IMR-90 (cell line): ENCODE measurements around the gene LDLRAD3. TPM values are rescaled to one million over a fixed set of nuclear protein-coding genes. Genes with fewer than 3 reads are reported as not detected.
A peak's percentile ranks its signal among the peaks of the same experiment; 100 is the strongest.

Source experiments
- ATAC-seq: fragments of 200-7000 bp; cut with Tn5 transposase; 2 replicates; pipeline ENCODE4 v1.9.1; 2020; ENCODE audit warnings: low read depth, mild to moderate bottlenecking, moderate library complexity
- BruUV-seq: library from RNA; stranded (reverse); fragments of 400-500 nt; replicated peaks from 2 replicates; lab custom pipeline; 2021; lab: Mats Ljungman, UMichigan
- CTCF ChIA-PET: fragments of 300-600 bp; formaldehyde crosslinking; extraction: SDS; loops from one replicate; lab custom pipeline; 2021; ENCODE audit warnings: antibody characterized with exemption; lab: Yijun Ruan, JAX
- POLR2A ChIA-PET: fragments of 300-600 bp; sonication (Branson Sonifier 250); formaldehyde crosslinking; loops from one replicate; lab custom pipeline; 2022; ENCODE audit warnings: antibody characterized with exemption; ENCODE audit not compliant: unreplicated experiment; lab: Charles Lee
- DNase-seq: peaks from one replicate; pipeline ENCODE4 v3.0.0; 2013
- H2AFZ ChIP-seq: replicated peaks from 2 replicates; pipeline ENCODE3; 2013; ENCODE audit warnings: low read length, mild to moderate bottlenecking; ENCODE audit not compliant: poor library complexity
- H2AK5ac ChIP-seq: 2 replicates; pipeline ENCODE4 v1.6.1; 2013; ENCODE audit warnings: low read depth, low read length, inconsistent platforms
- H2AK9ac ChIP-seq: replicated peaks from 2 replicates; pipeline ENCODE3; 2013; ENCODE audit warnings: mild to moderate bottlenecking, low read depth, low read length, moderate library complexity; ENCODE audit not compliant: poor library complexity
- H2BK120ac ChIP-seq: 2 replicates; pipeline ENCODE4 v1.6.1; 2013; ENCODE audit warnings: low read depth, low read length, inconsistent platforms
- H2BK15ac ChIP-seq: 3 replicates; pipeline ENCODE4 v1.6.1; 2013; ENCODE audit warnings: low read depth, low read length, inconsistent platforms
- H2BK20ac ChIP-seq: 2 replicates; pipeline ENCODE4 v1.6.1; 2013; ENCODE audit warnings: low read depth, mild to moderate bottlenecking, inconsistent platforms, low read length, moderate library complexity
- H2BK5ac ChIP-seq: 2 replicates; pipeline ENCODE4 v1.6.1; 2013; ENCODE audit warnings: mild to moderate bottlenecking, low read depth, low read length, inconsistent platforms; ENCODE audit not compliant: poor library complexity, severe bottlenecking
- H3K14ac ChIP-seq: replicated peaks from 2 replicates; pipeline ENCODE4 v1.6.1; 2013; ENCODE audit warnings: low read depth, low read length, inconsistent platforms
- H3K18ac ChIP-seq: 2 replicates; pipeline ENCODE4 v1.6.1; 2013; ENCODE audit warnings: low read depth, low read length, control low read depth
- H3K23ac ChIP-seq: 2 replicates; pipeline ENCODE4 v1.6.1; 2013; ENCODE audit warnings: low read depth, low read length, inconsistent platforms
- H3K27ac ChIP-seq: 2 replicates; pipeline ENCODE4 v1.5.1; 2013; ENCODE audit warnings: mild to moderate bottlenecking, control low read depth, low read length; ENCODE audit not compliant: insufficient read depth
- H3K27me3 ChIP-seq: 2 replicates; pipeline ENCODE4 v1.6.1; 2013; ENCODE audit warnings: low read length; ENCODE audit not compliant: control insufficient read depth, insufficient read depth
- H3K36me3 ChIP-seq: 2 replicates; pipeline ENCODE4 v1.6.1; 2013; ENCODE audit warnings: low read length, mixed read lengths; ENCODE audit not compliant: control insufficient read depth, insufficient read depth
- H3K4ac ChIP-seq: 2 replicates; pipeline ENCODE4 v1.6.1; 2013; ENCODE audit warnings: low read depth, low read length, inconsistent platforms
- H3K4me1 ChIP-seq: 2 replicates; pipeline ENCODE4 v1.6.1; 2013; ENCODE audit warnings: low read length, mixed read lengths; ENCODE audit not compliant: control insufficient read depth, insufficient read depth
- H3K4me2 ChIP-seq: 2 replicates; pipeline ENCODE4 v1.6.1; 2013; ENCODE audit warnings: low read depth, mild to moderate bottlenecking, control low read depth, low read length, moderate library complexity
- H3K4me3 ChIP-seq: 2 replicates; pipeline ENCODE4 v1.5.1; 2013; ENCODE audit warnings: low read depth, mild to moderate bottlenecking, control low read depth, low read length, moderate library complexity; ENCODE audit not compliant: insufficient read depth
- H3K56ac ChIP-seq: 2 replicates; pipeline ENCODE4 v1.6.1; 2013; ENCODE audit warnings: low read length, inconsistent platforms; ENCODE audit not compliant: insufficient read depth; ENCODE audit errors: extremely low read depth
- H3K79me1 ChIP-seq, 2 experiments: 2 replicates each; pipeline ENCODE4 v1.6.1; 2013; ENCODE audit warnings: low read length in 2 of 2, inconsistent platforms in 1 of 2, low read depth in 1 of 2
- H3K9ac ChIP-seq: 2 replicates; pipeline ENCODE4 v1.6.1; 2013; ENCODE audit warnings: low read depth, low read length, control low read depth
- H3K9me1 ChIP-seq: 2 replicates; pipeline ENCODE4 v1.6.1; 2013; ENCODE audit warnings: low read length, inconsistent platforms; ENCODE audit not compliant: insufficient read depth
- H3K9me3 ChIP-seq: 2 replicates; pipeline ENCODE4 v1.6.1; 2013; ENCODE audit warnings: low read length; ENCODE audit not compliant: control insufficient read depth, insufficient read depth
- H4K20me1 ChIP-seq: 2 replicates; pipeline ENCODE4 v1.6.1; 2013; ENCODE audit warnings: low read length, inconsistent platforms; ENCODE audit not compliant: insufficient read depth
- H4K5ac ChIP-seq: 2 replicates; pipeline ENCODE4 v1.6.1; 2013; ENCODE audit warnings: mild to moderate bottlenecking, low read depth, low read length, control low read depth
- H4K8ac ChIP-seq, 2 experiments: 2 replicates each; pipeline ENCODE4 v1.6.1; 2013; ENCODE audit warnings: low read depth in 2 of 2, low read length in 2 of 2, control low read depth in 1 of 2, inconsistent platforms in 1 of 2
- H4K91ac ChIP-seq: 2 replicates; pipeline ENCODE4 v1.6.1; 2013; ENCODE audit warnings: low read depth, low read length, inconsistent platforms; ENCODE audit not compliant: insufficient read depth
- BHLHE40 ChIP-seq: fragments of 150-350 bp; IDR thresholded peaks from 2 replicates; pipeline ENCODE4 v1.6.1; 2016; ENCODE audit warnings: mild to moderate bottlenecking, low read depth, low read length
- MAFK ChIP-seq: IDR thresholded peaks from 2 replicates; pipeline ENCODE4 v1.6.1; 2012; ENCODE audit warnings: low read depth, low read length, improper control_type of control experiment
- MAZ ChIP-seq: IDR thresholded peaks from 2 replicates; pipeline ENCODE4 v1.6.1; 2012; ENCODE audit warnings: low read depth, mild to moderate bottlenecking, low read length, improper control_type of control experiment, moderate library complexity, borderline replicate concordance
- MXI1 ChIP-seq: IDR thresholded peaks from 2 replicates; pipeline ENCODE4 v1.6.1; 2012; ENCODE audit warnings: low read depth, mild to moderate bottlenecking, low read length, moderate library complexity, borderline replicate concordance
- POLR2A ChIP-seq: IDR thresholded peaks from 2 replicates; pipeline ENCODE4 v1.6.1; 2012; ENCODE audit warnings: mild to moderate bottlenecking, low read depth, low read length
- RFX5 ChIP-seq: IDR thresholded peaks from 2 replicates; pipeline ENCODE4 v1.8.0; 2012; ENCODE audit warnings: low read depth, mild to moderate bottlenecking, low read length, moderate library complexity
- WGBS, 2 experiments: methylation state at CpG; one replicate each; pipeline versions ENCODE4 v1.1.5 to v1.1.7; 2013; ENCODE audit warnings: missing lambda C conversion rate in 2 of 2; ENCODE audit not compliant: insufficient read length in 1 of 2; ENCODE audit errors: extremely low coverage in 2 of 2; 5-methylcytosine and 5-hydroxymethylcytosine counted together
- dilution Hi-C: fragments of 300-500 bp; cut with HindIII; formaldehyde crosslinking; loops from one replicate; pipeline ENCODE4 v1.14.3; 2018; ENCODE audit warnings: low sequenced_read_pairs; ENCODE audit not compliant: unreplicated experiment
- in situ Hi-C: fragments of 300-500 bp; cut with MboI; formaldehyde crosslinking; loops from 3 replicates; pipeline ENCODE4 v1.14.3; 2019; ENCODE audit warnings: low sequenced_read_pairs, inconsistent platforms, mixed read lengths
- intact Hi-C: fragments of 100-400 bp; cut with micrococcal nuclease; formaldehyde crosslinking; loops from 2 replicates; pipeline ENCODE4 v1.10.0; 2022
- polyA plus RNA-seq, 3 experiments: library from polyadenylated mRNA; depleted of rRNA; stranded (reverse); fragments of >200 nt; gene quantifications; 2 replicates each; pipeline ENCODE4 v1.2.3, GENCODE V29; 2012; ENCODE audit warnings: low replicate concordance in 1 of 3
- total RNA-seq: library from RNA; depleted of rRNA; stranded (reverse); fragments of >200 nt; gene quantifications from 2 replicates; pipeline ENCODE4 v1.2.3, GENCODE V29; 2012

Gene LDLRAD3
- total and polyA plus RNA-seq, 2 of the 4 experiments (the other 2 are of a cell fraction) = 2.7 to 6.4 TPM

GRCh38 chr11:36065436-36065835, 121.6 kb downstream of the LDLRAD3 start:
- in situ Hi-C loops = no loop called here
- Histone ChIP-seq H4K5ac (no peak overlapping the region), H3K4me1 (no peaks in the 10 kb centered on the region), H3K79me1 (no peaks in the 10 kb centered on the region), H3K9ac (no peak overlapping the region), H3K18ac (no peak overlapping the region), H4K20me1 (no peaks in the 10 kb centered on the region), H3K27ac (no peak overlapping the region), H3K4me2 (no peak overlapping the region), H2AK5ac (no peak overlapping the region), H2BK120ac (no peak overlapping the region), H3K27me3 (no peaks in the 10 kb centered on the region), H3K36me3 (no peaks in the 10 kb centered on the region), H3K14ac (no peak overlapping the region), H3K4ac (no peak overlapping the region), H3K9me1 (no peaks in the 10 kb centered on the region), H2BK15ac (no peak overlapping the region), H4K8ac (no peak overlapping the region), H2AK9ac (no peak overlapping the region), H3K23ac (no peak overlapping the region), H2BK5ac (no peak overlapping the region), H3K56ac (no peak overlapping the region), H4K91ac (no peak overlapping the region), H2BK20ac (no peak overlapping the region), H3K4me3 (no peak overlapping the region), H2AFZ (no peak overlapping the region), H3K9me3 (peaks cover 4% of the 10 kb centered on the region; the same call in 1 of the 2 replicates)
- BruUV-seq = no TSS peak
- DNase-seq (peak; percentile 68), ATAC-seq (no peak)
- dilution Hi-C loops = no loop called here
- WGBS, 2 experiments = no CpG with 5 or more reads among the region's 2 CpGs
- intact Hi-C loops = no loop called here
- CTCF ChIA-PET = no interaction called here
- TF ChIP-seq MXI1 (no peak), BHLHE40 (no peak), RFX5 (no peak), MAZ (no peak), MAFK (no peak), POLR2A (no peak)
- POLR2A ChIA-PET = no interaction called here
